RKO (cell line): ENCODE results near the gene TTLL7.

Source experiments
- DNase-seq: peaks from one replicate; pipeline ENCODE4 v3.0.0-alpha.2; 2016; ENCODE audit warnings: low spot score

Gene TTLL7

DNA sequence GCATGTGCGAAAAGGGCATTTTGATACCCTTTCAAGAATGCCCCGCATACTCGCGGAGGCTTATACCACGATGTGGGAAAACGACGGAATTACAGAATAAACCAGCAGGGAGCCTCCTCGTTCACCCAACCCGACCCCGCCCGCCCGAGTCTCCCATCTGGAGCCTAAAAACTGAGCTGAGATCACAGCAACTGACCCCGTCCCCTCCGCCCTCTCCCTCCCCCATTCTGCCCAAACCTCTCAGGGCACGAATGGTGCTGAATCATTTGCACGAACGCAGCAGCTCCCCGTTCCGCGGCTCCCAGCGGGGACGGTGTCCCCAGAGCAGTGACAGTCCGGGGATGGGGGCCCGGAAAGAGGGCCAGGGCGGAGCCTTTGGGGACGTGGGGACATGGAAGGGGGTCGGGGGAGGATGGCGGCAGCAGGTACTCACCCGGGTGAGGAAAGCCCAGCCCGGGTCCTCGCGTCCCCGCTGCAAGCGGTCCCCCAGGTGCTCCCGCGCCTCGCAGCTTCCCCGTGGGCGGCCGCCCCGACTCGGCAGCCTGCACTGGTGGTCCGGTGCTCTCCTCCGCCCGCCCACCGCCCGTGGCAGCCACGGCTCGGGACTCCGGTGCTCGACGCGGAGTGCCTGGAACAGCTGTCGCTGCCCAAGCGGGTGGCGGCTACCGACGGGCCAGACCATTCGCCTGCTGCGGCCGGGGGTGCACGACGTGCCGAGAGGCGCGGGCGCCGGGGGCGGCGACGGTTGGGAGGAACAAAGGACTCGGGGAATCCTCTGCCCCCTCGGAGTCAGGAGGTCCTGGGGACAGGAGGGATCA, at the start of gene TTLL7:
Gene TTLL7 (minus strand): TSS at position 635 of the 818 bp plus-strand sequence. CDS start 46,921 bp downstream, outside the sequence.
- peak; percentile 57 for DNase-seq

DNA sequence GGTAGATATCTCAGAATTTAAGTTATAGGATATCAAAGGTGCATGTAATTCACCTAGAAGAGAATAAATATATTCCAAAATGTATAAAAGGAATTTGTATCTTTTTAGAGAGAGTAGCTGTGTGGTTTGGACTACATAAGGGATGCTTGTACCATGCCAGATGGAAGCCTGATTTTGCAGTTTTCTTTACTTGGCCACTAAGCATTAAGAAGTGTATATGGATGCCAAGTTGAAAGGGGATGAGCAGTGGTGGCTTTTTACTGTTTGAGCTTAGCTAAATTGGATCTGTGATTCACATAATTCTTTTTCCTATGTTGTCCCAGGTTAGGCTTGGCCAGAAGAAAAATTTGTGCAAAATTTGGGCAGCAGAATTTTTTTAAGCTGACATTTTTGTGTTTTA, 43.5 kb upstream of the TTLL7 start:
- DNase-seq: no peak

DNA sequence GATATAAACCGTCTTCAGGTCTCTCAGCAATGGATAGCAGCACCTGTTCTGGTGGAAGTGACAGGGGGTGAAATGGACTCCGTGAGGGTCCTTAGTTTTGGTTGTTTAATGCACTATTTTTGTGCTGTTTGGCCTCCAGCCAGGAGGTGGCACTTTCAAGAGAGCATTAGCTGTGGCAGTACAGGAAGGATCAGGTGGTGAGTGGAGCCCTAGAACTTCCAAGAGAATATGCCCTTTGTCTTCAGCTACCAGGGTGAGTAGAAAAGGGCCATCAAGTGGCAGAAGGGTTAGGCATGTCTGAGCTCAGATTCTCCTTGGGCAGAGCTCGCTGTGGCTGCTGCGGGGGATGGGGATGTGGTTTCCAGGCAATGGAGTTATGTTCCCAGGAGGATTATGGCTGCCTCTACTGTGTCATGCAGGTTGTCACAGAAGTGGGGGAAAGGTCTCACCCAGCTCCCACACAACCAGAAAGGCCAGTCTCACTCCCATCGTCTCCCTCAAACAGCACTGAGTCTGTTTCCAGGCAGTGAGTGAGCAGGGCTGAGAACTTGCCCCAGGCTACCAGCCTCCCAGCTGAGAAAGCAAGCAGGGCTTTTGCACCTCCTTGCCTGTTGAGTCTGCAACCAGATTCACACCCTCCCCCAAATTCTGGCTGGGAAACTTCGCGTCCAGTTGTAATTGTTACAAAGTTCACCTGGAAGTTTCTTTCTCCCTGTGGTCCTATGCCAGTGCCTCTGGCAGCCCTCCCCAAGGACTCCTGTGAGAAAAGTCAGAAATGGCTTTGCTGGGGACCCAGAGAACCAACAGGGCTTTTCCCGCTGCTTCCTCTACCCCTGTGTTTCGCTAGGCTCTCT, 39.1 kb upstream of the TTLL7 start:
- no peak for DNase-seq

DNA sequence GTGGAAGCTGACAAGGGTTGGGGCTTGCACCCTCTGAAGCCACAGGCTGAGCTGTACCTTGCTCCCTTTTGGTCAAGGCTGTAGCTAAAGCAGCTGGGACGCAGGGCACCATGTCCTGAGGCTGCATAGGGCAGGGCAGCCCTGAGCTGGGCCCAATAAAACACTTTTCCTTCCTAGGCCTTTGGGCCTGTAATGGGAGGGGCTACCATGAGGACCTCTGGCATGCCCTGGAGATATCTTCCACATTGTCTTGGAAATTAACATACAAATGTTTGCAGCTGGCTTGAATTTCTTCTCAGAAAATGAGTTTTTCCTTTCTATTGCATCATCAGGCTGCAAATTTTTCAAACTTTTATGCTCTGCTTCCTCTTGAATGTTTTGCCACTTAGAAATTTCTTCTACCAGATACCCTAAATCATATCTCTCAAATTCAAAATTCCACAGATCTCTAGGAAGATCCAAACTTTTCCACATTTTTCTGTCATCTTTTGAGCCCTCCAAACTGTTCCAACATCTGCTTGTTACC, 32.9 kb upstream of the TTLL7 start:
- DNase-seq: no peak

- DNase-seq: no peak
Observed at GRCh38 chr1:84027368-84027767, 28.4 kb upstream of the TTLL7 start.

DNA sequence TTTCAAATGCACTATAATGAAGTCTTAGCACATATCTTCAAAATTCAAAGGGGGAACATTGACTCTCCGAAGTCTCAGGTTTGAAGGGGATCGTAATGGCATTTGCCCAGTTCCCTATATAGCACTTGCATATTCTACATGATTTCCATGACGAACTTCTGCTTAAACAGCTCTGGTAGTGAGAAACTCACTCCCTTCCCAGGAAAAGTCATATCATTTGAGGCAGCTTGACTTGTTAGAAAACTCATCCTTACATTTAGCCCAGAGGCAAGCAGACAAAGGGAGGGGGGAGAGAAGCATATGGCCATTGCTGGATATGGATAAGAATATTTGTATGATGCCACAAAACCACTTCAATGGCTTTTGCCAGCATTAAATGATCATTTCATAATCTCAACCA, 27.0 kb upstream of the TTLL7 start:
- no peak for DNase-seq

DNA sequence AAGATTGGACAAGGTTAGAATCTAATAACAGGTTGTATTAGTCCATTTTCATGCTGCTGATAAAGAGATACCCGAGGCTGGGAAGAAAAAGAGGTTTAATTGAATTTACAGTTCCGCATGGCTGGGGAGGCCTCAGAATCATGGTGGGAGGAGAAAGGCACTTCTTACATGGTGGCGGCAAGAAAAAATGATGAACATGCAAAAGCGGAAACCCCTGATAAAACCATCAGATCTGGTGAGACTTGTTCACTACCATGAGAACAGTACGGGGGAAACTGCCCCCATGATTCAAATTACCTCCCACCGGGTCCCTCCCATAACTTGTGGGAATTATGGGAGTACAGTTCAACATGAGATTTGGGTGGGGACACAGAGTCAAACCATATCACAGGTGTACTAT, 22.9 kb upstream of the TTLL7 start:
- no peak for DNase-seq

GRCh38 chr1:84020151-84020550, 21.2 kb upstream of the TTLL7 start:
- DNase-seq: no peak

- DNase-seq: no peak
Observed at GRCh38 chr1:84019217-84019616, 20.3 kb upstream of the TTLL7 start.

GRCh38 chr1:84013708-84014107, 14.8 kb upstream of the TTLL7 start:
- DNase-seq: no peak

DNA sequence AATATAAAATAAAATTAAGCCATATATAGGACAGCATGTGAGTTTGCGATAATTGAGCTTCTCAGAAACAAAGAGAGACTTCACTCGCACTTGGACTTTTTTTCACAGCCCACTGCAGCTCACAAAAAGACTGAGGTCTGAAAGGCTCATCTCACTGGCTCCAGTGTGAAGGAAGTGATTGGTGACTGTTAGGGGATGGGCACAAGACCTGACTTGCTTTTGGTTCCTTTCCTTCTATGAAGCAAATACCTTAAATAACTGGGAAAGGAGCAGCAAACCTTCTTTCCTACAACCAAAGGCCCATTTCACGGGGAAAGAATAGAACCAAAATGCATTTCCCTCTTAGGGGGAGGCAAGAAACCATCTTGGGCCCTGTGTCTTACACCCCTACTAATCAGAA, 13.1 kb upstream of the TTLL7 start:
- no peak for DNase-seq

DNA sequence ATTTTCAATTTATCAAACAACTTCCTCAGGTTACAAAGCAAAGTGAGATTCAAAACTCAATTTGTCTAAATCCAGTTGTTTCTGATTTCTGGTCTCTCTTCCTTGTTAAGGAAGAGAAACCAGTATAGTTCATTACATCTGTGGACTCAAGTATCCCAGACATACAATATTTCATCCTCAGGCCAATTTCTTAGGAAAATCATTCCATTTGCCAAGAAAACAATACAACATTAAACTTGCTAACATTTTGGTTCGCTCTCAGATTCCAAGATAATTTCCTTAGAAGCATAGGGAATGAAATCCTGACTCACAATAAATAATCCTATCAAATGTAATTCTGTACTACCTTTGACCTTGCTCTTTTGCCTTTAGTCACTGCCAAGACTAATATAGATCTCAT, 11.2 kb upstream of the TTLL7 start:
- no peak for DNase-seq

- no peak for DNase-seq
Observed at GRCh38 chr1:84008631-84009030, 9.7 kb upstream of the TTLL7 start.

DNA sequence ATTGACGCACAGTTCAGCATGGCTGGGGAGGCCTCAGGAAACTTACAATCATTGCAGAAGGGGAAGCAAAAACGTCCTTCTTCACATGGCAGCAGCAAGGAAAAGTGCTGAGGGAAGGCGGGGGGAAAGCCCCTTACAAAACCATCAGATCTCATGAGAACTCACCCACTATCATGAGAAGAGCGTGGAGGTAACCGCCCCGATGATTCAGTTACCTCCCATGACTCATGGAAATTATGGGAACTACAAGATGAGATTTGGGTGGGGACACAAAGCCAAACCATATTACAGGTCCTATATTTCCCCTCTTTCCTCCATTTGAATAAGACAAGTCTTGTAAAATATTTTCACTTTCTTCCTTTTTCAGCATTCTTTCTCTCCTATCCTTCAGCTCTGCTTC, 7.7 kb upstream of the TTLL7 start:
- DNase-seq: no peak

- DNase-seq: no peak
Observed at GRCh38 chr1:84001501-84001900, 2.6 kb upstream of the TTLL7 start.

DNA sequence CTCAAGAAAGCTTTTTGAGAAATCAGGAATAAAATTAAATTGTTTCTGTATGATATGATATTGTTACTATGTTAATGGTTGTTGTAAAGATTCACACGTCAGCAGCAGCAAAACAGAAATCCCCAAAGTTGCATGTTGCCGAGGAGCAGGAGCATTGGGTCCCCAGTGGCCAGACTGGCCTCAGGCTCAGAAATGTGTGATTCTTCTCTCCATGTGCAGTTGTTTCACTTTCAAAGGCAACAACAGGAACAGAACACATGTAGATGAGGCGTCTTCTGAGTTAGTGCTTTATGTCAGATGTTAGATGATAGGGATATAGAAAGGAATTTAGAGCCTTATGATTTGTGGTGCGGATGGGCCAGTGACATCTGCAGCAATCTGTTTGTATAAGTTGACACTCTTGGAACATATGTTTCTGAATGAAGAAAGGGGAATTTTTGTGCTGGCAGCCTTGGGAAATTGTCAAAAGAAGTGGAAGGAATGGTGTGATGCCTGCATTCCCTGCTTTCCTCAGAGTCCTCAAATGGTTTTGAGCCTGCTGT, 2.1 kb upstream of the TTLL7 start:
- no peak for DNase-seq

DNA sequence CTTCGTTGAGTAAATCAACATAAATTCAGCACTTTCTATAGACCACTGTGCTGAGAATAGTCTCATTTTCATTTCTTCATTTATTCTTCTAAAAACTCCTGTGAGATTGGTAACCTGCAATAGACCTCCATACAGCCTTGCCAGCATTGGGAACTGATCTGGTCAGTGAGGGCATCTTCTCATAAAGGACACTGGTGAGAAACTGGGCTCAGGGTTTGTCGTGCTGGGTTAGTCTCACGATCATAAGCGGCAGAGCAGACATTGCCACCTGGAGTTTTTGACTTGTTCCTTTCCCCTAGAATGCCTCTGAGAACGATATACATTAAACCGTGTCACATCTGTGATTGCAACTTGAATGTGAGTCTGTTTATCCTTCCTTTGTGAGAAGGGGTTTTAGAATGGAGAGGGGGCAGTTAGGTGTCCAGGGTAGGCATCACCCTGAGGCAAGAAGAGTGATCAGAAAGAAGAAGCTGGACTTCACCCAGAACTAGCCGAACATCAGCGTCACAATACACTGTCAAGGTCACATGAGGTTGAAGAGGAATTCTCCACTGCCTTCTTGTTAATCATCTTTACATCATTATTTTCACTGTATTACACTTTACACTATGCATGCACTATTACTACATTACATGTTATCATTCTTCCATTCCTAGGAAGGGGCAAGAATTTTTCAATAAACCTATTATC, 1.4 kb upstream of the TTLL7 start:
- no peak for DNase-seq

GRCh38 chr1:83999316-83999819, 436 bp upstream of the TTLL7 start:
- peak; percentile 70 for DNase-seq

GRCh38 chr1:83998205-83998497, 781 bp downstream of the TTLL7 start:
- DNase-seq: no peak

GRCh38 chr1:83997631-83998030, 1.3 kb downstream of the TTLL7 start:
- no peak for DNase-seq

GRCh38 chr1:83996621-83997020, 2.3 kb downstream of the TTLL7 start:
- no peak for DNase-seq

DNA sequence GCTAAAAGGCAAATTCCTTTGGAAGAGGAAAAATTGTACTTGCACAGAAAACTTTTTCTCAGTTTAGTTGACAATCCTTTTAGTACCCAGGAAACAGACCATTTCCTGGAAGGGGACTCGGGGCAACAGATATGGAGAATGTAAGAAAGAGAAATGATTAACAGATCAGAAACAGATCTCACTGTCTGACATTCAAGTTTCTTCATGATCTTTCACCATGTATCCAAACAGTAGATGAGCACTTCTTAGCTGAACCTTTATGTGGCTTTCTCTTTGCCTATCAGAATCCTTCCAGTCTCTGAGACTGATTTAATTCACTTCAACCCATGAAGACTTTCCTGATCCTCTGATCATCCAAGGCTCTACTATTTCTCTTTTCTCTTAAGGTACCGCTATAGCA, 2.7 kb downstream of the TTLL7 start:
- DNase-seq: no peak
